ENCODE data around the gene ASCL3.

DNA sequence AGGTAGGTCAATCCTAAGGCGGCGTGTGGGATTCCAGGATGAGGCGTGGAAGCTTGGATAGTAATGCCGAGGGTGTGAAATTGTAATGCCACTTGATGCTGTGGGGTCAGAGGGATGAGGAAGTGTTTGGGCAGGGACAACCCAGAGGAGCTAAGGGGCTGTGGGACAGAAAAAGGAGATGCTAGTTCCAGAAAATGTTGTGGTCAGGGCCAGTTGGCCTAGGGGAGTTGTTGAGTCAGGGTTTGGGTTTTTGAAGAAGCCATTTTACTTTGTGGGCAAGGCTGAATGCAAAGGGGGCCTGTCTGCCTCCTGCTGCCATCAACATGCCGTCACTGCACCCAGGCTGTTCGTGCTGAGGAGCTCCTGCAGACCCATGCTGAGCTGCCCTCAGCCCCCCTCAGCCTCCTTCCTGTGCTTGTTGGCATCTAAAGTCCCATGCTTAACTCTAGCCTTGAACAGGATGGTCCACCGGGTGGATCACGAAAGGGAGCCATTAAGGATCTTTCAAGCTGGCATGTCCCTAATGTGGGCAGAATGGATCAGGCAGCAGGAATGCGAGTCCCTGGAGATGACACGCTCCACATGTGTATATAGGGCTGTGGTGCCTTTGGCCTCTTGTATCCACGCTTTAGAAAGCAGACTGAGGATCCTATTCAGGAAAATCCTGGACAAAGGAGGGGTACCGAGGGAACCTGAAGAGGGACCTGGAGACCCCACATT is 12.2 kb downstream of the ASCL3 start:
- TF ChIP-seq, protein P1, sequence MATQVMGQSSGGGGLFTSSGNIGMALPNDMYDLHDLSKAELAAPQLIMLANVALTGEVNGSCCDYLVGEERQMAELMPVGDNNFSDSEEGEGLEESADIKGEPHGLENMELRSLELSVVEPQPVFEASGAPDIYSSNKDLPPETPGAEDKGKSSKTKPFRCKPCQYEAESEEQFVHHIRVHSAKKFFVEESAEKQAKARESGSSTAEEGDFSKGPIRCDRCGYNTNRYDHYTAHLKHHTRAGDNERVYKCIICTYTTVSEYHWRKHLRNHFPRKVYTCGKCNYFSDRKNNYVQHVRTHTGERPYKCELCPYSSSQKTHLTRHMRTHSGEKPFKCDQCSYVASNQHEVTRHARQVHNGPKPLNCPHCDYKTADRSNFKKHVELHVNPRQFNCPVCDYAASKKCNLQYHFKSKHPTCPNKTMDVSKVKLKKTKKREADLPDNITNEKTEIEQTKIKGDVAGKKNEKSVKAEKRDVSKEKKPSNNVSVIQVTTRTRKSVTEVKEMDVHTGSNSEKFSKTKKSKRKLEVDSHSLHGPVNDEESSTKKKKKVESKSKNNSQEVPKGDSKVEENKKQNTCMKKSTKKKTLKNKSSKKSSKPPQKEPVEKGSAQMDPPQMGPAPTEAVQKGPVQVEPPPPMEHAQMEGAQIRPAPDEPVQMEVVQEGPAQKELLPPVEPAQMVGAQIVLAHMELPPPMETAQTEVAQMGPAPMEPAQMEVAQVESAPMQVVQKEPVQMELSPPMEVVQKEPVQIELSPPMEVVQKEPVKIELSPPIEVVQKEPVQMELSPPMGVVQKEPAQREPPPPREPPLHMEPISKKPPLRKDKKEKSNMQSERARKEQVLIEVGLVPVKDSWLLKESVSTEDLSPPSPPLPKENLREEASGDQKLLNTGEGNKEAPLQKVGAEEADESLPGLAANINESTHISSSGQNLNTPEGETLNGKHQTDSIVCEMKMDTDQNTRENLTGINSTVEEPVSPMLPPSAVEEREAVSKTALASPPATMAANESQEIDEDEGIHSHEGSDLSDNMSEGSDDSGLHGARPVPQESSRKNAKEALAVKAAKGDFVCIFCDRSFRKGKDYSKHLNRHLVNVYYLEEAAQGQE (IDR thresholded peaks at IDR 0.05; ENCODE audit: unreplicated experiment): no peak
- TF ChIP-seq POLR2AphosphoS5 (IDR thresholded peaks at IDR 0.05; ENCODE audit: low read depth): no peak
- TF ChIP-seq EZH2 (IDR thresholded peaks at IDR 0.05; ENCODE audit: low read depth, unreplicated experiment): no peak
- no peak for TF ChIP-seq CREB1 (CRISPR knock-in tag; IDR thresholded peaks at IDR 0.05; ENCODE audit: low read depth)
- TF ChIP-seq, protein P2, sequence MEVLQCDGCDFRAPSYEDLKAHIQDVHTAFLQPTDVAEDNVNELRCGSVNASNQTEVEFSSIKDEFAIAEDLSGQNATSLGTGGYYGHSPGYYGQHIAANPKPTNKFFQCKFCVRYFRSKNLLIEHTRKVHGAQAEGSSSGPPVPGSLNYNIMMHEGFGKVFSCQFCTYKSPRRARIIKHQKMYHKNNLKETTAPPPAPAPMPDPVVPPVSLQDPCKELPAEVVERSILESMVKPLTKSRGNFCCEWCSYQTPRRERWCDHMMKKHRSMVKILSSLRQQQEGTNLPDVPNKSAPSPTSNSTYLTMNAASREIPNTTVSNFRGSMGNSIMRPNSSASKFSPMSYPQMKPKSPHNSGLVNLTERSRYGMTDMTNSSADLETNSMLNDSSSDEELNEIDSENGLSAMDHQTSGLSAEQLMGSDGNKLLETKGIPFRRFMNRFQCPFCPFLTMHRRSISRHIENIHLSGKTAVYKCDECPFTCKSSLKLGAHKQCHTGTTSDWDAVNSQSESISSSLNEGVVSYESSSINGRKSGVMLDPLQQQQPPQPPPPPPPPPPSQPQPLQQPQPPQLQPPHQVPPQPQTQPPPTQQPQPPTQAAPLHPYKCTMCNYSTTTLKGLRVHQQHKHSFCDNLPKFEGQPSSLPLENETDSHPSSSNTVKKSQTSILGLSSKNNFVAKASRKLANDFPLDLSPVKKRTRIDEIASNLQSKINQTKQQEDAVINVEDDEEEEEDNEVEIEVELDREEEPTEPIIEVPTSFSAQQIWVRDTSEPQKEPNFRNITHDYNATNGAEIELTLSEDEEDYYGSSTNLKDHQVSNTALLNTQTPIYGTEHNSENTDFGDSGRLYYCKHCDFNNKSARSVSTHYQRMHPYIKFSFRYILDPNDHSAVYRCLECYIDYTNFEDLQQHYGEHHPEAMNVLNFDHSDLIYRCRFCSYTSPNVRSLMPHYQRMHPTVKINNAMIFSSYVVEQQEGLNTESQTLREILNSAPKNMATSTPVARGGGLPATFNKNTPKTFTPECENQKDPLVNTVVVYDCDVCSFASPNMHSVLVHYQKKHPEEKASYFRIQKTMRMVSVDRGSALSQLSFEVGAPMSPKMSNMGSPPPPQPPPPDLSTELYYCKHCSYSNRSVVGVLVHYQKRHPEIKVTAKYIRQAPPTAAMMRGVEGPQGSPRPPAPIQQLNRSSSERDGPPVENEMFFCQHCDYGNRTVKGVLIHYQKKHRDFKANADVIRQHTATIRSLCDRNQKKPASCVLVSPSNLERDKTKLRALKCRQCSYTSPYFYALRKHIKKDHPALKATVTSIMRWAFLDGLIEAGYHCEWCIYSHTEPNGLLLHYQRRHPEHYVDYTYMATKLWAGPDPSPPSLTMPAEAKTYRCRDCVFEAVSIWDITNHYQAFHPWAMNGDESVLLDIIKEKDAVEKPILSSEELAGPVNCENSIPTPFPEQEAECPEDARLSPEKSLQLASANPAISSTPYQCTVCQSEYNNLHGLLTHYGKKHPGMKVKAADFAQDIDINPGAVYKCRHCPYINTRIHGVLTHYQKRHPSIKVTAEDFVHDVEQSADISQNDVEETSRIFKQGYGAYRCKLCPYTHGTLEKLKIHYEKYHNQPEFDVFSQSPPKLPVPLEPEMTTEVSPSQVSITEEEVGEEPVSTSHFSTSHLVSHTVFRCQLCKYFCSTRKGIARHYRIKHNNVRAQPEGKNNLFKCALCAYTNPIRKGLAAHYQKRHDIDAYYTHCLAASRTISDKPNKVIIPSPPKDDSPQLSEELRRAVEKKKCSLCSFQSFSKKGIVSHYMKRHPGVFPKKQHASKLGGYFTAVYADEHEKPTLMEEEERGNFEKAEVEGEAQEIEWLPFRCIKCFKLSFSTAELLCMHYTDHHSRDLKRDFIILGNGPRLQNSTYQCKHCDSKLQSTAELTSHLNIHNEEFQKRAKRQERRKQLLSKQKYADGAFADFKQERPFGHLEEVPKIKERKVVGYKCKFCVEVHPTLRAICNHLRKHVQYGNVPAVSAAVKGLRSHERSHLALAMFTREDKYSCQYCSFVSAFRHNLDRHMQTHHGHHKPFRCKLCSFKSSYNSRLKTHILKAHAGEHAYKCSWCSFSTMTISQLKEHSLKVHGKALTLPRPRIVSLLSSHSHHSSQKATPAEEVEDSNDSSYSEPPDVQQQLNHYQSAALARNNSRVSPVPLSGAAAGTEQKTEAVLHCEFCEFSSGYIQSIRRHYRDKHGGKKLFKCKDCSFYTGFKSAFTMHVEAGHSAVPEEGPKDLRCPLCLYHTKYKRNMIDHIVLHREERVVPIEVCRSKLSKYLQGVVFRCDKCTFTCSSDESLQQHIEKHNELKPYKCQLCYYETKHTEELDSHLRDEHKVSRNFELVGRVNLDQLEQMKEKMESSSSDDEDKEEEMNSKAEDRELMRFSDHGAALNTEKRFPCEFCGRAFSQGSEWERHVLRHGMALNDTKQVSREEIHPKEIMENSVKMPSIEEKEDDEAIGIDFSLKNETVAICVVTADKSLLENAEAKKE (CRISPR knock-in tag; IDR thresholded peaks at IDR 0.05): no peak
- TF ChIP-seq JUNB (IDR thresholded peaks at IDR 0.05; ENCODE audit: unreplicated experiment): no peak
